Right renal cortex interstitium (tissue), 3 donors: ENCODE data around the gene DDX39A. TPM values are rescaled to one million over a fixed set of nuclear protein-coding genes. Genes with fewer than 3 reads are reported as not detected.

Experiments
- DNase-seq, 3 donors: peaks; one replicate each; pipeline ENCODE4 v3.0.0-alpha.2; 2013; ENCODE audit warnings: low read depth in 3 of 3, low spot score in 2 of 3
- polyA plus RNA-seq, 3 donors: library from polyadenylated mRNA; unstranded; fragments of 120-200 nt; gene quantifications; one replicate each; pipeline ENCODE4 v1.2.1, GENCODE V29; 2013; ENCODE audit not compliant: insufficient read length in 3 of 3

DDX39A gene
- polyA plus RNA-seq, 3 donors = 46.6 to 53.9 (median 52.1) TPM

DNA sequence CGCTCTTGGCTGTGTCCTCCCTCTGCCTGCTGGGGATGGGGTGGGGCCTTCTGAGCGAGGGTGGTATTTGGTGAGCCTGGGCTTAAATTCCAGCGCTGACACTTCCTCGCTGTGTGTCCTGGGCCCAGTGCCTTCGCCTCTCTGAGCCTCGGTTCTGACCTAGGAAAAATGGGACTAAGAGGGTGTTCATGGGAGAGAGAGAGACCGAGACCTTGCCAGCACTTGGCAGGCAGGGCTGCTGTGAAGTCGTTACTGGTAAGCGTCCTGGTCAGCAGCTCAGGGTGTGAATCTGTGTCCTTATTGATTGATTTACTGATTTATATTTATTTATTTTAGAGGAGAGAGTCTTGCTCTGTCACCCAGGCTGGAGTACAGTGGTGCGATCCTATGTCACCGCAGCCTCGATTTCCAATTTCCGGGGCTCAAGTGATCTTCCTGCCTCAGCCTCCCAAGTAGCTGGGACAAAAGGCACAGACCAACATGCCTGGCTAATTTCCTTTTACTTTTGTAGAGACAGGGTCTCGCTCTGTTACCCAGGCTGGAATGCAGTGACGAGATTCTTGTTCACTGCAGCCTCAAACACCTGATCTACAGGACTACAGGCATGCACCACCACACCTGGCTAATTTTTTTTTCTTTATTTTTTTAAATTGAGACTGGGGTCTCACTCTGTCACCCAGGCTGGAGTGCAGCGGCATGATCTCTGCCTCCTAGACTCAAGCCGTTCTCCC lies 16.3 kb upstream of the DDX39A start:
- DNase-seq = no peak

DNA sequence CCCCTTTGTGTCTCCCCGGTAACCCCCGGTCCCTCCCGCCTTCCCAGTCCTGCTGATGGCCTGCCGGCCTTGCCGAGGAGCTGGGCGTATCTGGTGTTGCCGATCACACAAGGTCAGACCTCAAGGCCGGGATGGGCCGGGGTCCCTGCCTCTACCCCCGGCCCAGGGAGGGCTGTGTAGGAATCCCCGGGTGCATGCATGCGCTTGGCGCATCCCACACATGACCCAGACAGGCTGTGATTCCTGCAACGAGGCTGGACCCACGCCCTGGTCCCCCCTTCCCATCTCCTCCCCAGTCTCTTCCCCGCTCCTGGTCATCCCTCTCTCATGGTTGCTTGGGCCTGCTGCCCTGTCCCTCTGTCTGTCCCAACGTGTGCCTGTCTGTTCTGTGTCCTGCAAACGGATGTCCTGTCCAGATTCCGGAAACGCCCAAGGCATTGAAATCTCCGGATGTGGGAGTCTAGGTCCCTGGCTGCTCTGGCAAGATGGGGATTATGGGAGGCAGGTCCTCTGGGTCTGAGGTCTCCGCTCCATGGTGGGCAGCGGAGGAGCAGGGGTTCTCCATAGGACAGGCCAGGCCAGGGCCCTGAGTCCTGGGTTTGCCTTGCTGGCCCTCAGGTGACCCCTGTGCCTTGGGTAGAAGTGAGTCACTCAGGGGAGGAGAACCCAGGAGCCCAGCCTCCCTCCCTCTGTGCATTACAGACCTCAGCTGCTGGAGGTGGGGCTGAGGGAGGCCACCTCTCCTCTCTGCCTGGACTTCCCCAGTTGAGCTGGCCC lies 15.6 kb upstream of the DDX39A start:
- DNase-seq = no peak

- peak in 1 of 3 donors; percentile 29 for DNase-seq
These were observed 14.7 kb upstream of the DDX39A start for GRCh38 chr19:14433554-14434501.

DNA sequence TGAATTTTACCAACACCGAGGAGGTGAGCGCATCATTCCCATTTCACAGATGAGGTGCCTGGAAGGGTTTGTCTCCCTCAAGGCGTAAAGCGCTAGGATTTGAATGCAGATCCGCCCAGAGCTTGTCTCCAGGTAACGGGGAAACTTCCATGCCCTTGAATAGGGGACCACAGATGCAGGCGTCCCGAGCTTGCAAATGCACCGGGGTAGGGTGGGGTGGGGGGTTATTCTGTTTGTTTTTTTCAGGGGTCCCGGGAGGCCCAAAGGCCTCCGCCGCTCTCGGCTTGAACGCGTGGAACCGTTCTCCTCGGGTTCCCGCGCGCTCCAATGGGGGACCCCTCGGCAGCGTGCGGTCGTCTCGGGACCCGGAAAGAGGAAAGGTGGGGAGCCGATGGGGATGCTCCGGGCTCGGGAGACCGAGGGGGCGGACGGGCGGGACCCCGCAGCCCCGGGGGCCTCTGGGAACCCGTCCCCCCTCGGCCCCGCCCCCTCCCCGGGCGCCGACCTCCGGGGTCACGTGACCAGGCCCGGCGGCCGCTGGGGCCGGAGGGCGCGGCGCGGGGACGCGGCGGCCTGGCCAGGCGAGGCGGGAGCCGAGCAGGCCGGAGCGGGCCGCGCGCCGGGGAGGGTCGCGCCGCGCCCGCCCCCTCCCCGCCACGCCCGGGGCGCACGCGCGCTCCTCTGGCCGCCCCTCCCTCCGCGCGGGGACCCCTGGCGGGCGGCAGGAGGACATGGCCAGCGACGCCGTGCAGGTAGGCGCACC lies 13.8 kb upstream of the DDX39A start, which contains the start of gene PKN1:
PKN1 (plus strand) TSS at position 516 of the 763 bp plus-strand sequence; CDS start at position 732, 216 bp downstream.
- DNase-seq = peak in 1 of 3 donors; percentile 39

DNA sequence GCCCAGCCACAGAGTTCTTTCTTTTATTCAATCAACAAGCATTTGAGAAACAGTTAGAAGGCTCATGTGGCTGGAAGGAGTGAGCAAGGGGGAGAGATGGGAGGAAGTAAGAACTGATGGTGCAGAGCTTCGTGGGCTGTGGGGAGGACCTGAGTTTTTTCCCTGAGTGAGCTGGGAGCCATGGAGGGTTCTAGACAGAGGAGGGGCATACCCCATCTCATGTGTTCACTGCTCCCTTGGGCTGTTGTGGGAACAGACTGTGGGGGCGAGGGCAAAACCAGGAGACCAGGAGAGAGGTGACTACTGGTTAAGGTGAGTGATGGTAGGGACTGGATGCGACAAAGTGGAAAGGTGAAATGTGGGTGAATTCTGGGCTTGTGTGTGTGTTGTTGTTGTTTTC lies 11.6 kb upstream of the DDX39A start:
- no peak for DNase-seq

DNA sequence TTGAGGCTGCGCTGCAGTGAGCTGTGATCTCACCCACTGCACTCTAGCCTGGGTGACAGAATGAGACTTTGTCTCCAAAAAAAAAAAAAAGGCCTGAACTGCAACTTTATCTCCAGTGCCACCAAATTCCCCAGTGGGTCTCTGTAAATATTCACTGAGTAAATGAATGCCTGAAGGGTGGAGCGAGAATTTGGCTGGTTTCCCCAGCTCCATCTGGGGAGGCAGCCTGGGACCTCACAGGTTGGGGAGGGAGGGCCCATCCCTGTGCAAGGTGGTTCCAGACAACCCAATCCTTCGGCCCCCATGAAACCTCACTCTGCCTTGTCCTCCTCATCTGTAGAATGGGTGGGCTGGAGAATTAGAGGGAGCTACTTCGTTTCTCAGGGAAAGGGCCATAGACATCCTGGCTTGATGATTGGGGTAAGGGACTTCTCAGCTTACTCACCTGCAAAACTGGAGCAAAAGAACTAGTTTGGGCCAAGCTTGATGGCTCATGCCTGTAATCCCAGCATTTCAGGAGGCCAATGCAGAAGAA lies 9.8 kb upstream of the DDX39A start:
- no peak for DNase-seq

DNA sequence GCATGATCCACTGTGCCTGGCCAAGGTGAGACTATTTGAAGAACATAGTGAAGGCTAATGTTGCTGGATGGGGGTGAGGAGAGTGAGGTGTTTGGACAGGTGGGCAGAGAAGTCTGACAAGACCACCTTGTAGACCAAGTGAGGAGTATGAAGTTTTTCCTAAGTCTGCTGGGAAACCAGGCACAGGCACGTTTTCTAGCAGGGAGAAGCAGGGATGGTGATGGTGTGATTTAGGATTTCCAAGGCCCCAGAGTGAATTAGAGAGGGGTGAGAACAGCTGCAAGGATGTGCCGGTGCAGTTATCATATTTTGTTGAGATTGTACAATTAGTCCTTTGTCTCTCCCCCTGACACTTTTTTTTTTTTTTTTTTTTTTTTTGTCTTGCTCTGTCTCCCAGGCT lies 8.3 kb upstream of the DDX39A start:
- no peak for DNase-seq

- no peak for DNase-seq
These were observed 6.6 kb upstream of the DDX39A start for GRCh38 chr19:14425696-14426138.

DNA sequence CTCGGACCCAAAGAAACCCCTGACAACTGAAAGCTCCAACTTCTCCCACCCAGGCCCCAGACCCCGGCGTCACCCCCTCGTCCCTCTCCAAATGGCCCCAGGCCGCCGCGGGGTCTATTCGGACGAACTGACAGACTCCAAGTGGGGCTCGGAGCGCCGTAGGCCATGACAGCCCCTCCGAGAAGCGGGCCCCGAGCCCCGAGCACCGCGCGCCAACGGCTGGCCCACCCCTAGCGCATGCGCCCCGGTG lies 360 bp downstream of the DDX39A start:
- no peak for DNase-seq

GRCh38 chr19:14416817-14417231 lies 2.3 kb downstream of the DDX39A start:
- no peak for DNase-seq

DNA sequence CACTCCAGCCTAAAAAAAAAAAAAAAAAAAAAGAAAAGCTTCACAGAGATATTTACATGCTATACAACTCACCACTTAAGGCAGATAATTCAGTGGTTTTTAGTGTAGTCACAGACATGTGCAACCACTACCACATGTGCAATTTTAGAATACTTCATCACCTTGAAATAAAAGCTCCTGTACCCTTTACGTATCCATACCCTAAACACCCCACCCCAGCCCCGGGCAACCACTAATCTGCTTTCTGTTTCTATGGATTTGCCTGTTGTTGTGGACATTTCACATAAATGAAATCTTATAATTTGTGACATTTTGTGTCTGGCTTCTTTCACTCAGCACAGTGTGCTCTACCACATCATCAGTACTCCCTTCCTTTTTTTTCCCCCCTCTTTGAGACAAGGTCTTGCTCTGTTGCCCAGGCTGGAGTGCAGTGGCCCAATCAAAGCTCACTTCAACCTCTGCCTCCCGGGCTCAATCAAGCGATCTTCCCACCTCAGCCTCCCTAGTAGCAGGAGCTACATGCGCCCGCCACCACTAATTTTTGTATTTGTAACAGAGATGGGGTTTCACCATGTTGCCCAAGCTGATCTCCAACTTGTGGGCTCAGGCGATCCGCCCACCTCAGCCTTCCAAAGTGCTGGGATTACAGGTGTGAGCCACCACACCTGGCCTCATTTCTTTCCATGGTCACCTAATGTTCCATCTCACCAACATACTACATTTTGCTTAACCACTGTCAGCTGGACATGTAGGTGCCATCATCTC lies 4.0 kb downstream of the DDX39A start:
- no peak for DNase-seq

- no peak for DNase-seq
These were observed 5.4 kb downstream of the DDX39A start for GRCh38 chr19:14413693-14414181.

DNA sequence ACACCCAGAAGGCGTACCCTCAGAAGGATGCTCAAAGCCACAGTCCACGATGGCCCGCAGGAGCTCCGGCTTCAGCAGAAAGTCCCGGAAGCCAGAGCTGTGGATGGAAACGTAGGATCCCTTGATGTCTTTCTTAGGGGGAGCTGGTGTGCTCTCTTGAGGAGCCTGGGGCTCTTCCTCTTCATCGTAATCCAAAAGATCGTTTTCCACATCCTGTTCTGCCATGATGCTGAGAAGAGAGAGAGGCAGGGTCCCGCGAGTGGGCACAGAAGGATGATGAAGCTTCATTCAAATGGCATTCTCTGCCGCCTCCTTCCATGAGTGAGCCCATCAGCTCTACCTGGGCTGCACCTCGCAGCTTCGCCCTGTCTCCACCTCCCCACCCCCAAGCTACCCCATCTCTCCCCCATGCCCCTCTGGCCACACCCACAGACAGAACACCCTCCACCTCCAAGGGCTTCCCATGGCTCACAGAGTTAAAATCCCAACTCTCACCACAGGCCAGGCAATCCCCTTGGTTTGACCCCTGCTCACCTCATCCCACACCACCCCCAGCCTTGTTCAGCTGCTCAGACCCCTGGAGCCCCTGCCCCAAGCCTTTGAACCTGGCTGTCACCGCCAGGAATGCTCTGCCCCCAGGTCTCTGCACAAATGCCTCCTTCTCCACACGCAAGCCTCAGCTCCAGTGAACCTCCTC lies 6.0 kb downstream of the DDX39A start:
- no peak for DNase-seq

GRCh38 chr19:14412324-14412995 lies 6.7 kb downstream of the DDX39A start:
- DNase-seq = no peak

GRCh38 chr19:14411938-14412245 lies 7.2 kb downstream of the DDX39A start:
- DNase-seq = no peak

DNA sequence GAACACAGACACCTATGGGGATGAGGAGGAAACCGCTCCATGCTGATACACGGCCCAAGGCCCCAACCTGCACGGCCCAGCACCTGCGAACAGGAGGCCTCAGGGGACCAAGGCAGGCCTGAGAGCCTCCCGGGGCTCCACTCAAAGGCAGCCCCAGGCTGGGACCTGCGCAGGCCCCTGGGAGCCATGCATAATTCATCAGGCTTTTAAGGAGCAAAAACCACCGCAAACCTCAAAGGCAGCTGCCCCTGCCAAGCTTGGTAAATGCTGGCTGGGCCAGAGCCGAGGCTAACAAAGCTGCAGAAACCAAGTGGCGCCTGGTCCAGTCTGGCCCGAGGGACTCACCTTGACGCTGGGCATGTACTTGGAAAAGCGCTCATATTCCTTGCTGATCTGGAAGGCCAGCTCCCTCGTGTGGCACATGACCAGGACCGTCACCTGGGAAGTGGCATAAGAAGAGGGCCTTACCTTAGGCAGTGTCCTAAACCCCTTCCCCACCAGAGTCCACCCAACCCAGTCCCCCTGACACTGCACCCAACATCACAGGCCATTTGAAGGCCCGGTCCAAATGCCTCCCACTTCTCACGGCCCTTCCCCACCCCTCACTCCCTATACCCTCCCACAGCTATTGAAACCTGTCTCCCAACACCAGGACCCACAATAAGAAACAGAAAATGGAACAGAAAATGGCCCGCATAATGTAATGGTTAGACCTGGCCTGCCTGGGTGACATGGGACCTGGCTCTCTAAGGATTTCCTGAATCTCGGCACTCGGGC lies 7.8 kb downstream of the DDX39A start:
- no peak for DNase-seq
